GM18505 (cell line): ENCODE measurements around the gene FAM187B.

Experiments
- ATAC-seq: cut with Tn5 transposase; IDR thresholded peaks from one replicate; pipeline ENCODE4 v1.9.1; 2021; ENCODE audit not compliant: unreplicated experiment
- POLR2A ChIP-seq: IDR thresholded peaks from 4 replicates; pipeline ENCODE4 v1.6.1; 2011; ENCODE audit warnings: borderline replicate concordance; ENCODE audit not compliant: insufficient read depth, insufficient read length; ENCODE audit errors: extremely low read depth

Gene FAM187B

DNA sequence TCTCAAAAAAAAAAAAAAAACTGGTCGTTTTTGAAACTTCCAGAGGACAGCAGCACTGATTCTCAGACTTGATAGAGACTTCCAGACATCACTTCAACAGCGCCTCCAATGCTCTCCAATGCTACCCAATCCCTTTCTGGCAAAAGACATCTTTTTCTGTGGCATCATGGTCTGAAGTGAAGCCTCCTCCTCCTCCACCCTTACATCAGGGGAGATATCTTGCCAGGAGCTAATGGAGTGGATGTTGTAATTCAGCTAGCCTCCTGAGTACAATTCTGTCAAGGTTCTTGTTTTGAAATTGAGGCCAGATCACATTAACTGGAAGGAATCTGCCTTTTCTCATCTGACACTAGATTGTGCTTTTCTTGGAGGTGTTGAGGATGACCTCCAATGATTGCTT is 49.8 kb downstream of the FAM187B start:
- no peak for ATAC-seq

DNA sequence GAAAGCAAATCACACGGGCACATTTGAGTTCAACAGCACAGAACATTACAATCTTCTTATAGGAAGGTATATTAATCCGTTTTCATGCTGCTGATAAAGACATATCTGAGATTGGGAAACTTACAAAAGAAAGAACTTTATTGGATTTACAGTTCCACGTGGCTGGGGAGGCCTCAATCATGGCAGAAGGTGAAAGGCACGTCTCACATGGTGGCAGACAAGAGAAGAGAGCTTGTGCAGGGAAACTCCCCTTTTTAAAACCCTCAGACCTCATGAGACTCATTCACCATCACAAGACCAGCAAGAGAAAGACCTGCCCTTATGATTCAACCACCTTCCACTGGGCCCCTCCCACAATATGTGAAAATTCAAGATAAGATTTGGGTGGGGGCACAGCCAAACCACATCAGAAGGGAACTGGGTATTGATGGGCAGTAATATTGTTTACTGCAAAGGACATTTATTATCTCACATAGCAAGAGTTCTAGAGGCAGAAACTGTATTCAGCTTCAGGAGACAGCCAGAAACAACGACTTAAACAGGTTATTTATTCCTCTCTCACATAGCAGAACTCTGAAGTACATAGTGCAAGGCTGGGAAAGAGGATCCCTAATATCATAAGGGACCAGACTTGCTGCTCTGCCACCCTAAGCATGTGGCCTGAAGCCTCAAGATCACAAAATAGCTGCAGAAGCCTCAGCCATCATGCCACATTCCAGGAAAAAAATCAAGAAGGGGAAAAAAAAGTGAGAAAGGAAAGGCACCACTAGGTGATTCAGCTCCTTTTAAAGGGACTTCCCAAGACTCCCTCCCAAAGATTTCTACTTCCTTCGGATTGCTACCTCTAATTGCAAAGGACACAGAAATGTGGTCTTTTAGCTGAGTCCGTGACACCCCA is 50.9 kb downstream of the FAM187B start:
- no peak for TF ChIP-seq POLR2A
- no peak for ATAC-seq

More for the DNA sequence above, 49.8 kb downstream of the FAM187B start:
- no peak for TF ChIP-seq POLR2A

DNA sequence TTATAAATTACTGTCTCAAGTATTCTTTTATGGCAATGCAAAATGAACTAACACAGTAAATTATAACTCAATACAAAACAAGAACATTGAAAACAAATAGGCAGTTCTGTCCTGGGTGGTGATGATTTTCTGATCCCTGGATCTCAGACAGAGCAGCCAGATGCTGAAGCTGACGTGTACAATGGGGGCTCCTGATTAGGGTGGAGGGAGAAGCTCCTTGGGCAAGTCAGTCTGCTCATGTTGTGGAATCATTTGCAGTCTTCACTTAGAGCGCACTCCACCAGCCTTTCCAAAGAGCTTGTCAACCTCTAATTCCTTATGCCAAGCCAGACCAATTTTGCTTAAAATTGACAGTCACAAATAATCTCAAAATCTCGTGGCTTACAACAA is 52.4 kb downstream of the FAM187B start:
- no peak for ATAC-seq

More for the DNA sequence above, 52.4 kb downstream of the FAM187B start:
- no peak for TF ChIP-seq POLR2A
